ENCODE data around the gene TUBGCP2. TPM values are rescaled to one million over a fixed set of nuclear protein-coding genes. Genes with fewer than 3 reads are reported as not detected.

The TUBGCP2 gene
- total and polyA plus RNA-seq, 9 of the 15 experiments (the other 6 are each of a cell fraction or from before 2014, with no cell fraction given) = 4.3 to 56.6 (median 28.4) TPM

DNA sequence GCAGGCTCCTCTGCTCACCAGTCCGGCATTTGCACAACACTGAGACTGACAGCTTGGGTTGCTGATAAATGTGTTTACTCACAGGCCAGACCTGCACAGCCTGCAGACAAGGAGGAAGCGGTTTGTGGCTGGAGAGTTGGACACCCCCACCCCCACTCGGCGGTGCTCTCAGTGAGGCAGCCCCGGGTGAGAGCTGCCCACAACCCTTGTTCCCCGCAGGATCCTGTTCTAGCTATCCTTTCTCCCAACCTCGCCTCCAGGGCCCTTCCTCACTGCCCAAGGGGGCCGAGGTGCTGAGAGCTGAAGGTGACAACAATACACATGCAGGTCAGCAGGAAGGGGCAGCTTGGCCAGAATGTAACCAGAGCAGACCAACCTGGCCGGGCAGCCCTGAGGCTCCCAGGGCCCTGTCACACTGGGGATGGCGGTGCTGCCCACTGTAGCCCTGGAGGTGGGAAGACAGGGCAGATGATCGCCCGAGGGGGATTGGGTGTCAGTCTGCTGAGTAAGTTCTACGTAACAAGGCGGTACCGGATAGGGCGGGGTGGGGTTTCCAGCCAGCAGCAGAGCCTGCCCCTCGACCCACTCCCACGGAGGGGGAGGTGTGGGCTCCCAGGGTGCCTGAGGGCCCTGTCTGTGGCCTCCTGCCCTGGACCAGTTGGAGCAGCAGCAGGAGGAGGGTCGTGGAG lies 30.0 kb downstream of the TUBGCP2 start (continued):
- 0 out of 2 replicates have a peak, but pooled peaks have one; percentile 39 for TF ChIP-seq JUND (IDR thresholded peaks at IDR 0.05; ENCODE audit: borderline replicate concordance, low read depth, low read length)
- TF ChIP-seq JUND (tag; IDR thresholded peaks at IDR 0.05; ENCODE audit: borderline replicate concordance, low read depth, low read length) = peak; percentile 18; the same call in 1 of the 3 replicates
- no peak for TF ChIP-seq NR3C1 (CRISPR knock-in tag; IDR thresholded peaks at IDR 0.05)
- TF ChIP-seq SIN3B (IDR thresholded peaks at IDR 0.05; ENCODE audit: low read depth) = 0 out of 2 replicates have a peak, but pooled peaks have one; percentile 22
- TF ChIP-seq MAFK (IDR thresholded peaks at IDR 0.05; ENCODE audit: low read length) = no peak
- TF ChIP-seq RNF219 (CRISPR knock-in tag; IDR thresholded peaks at IDR 0.05) = no peak
- no peak for TF ChIP-seq ZNF76 (CRISPR knock-in tag; IDR thresholded peaks at IDR 0.05; ENCODE audit: borderline replicate concordance)
- TF ChIP-seq NEUROD1 (IDR thresholded peaks at IDR 0.05; ENCODE audit: borderline replicate concordance, low read depth, low read length, partially characterized antibody) = peak; percentile 20
- no peak for TF ChIP-seq ZNF644 (tag; IDR thresholded peaks at IDR 0.05; ENCODE audit: low read depth)
- TF ChIP-seq PKNOX1 (IDR thresholded peaks at IDR 0.05) = peak; percentile 97
- TF ChIP-seq IRF9 (tag; IDR thresholded peaks at IDR 0.05) = no peak
- TF ChIP-seq, protein P1, sequence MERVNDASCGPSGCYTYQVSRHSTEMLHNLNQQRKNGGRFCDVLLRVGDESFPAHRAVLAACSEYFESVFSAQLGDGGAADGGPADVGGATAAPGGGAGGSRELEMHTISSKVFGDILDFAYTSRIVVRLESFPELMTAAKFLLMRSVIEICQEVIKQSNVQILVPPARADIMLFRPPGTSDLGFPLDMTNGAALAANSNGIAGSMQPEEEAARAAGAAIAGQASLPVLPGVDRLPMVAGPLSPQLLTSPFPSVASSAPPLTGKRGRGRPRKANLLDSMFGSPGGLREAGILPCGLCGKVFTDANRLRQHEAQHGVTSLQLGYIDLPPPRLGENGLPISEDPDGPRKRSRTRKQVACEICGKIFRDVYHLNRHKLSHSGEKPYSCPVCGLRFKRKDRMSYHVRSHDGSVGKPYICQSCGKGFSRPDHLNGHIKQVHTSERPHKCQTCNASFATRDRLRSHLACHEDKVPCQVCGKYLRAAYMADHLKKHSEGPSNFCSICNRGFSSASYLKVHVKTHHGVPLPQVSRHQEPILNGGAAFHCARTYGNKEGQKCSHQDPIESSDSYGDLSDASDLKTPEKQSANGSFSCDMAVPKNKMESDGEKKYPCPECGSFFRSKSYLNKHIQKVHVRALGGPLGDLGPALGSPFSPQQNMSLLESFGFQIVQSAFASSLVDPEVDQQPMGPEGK (CRISPR knock-in tag; IDR thresholded peaks at IDR 0.05; ENCODE audit: borderline replicate concordance) = no peak
- no peak for TF ChIP-seq MXI1 (IDR thresholded peaks at IDR 0.05; ENCODE audit: low read depth, low read length)
- no peak for TF ChIP-seq MCM5 (IDR thresholded peaks at IDR 0.05; ENCODE audit: low read depth)
- no peak for TF ChIP-seq KAT8 (IDR thresholded peaks at IDR 0.05; ENCODE audit: low read depth)
- TF ChIP-seq, protein P2, sequence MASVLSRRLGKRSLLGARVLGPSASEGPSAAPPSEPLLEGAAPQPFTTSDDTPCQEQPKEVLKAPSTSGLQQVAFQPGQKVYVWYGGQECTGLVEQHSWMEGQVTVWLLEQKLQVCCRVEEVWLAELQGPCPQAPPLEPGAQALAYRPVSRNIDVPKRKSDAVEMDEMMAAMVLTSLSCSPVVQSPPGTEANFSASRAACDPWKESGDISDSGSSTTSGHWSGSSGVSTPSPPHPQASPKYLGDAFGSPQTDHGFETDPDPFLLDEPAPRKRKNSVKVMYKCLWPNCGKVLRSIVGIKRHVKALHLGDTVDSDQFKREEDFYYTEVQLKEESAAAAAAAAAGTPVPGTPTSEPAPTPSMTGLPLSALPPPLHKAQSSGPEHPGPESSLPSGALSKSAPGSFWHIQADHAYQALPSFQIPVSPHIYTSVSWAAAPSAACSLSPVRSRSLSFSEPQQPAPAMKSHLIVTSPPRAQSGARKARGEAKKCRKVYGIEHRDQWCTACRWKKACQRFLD (CRISPR knock-in tag; IDR thresholded peaks at IDR 0.05) = no peak; the same call in 1 of the 2 replicates
- TF ChIP-seq, protein P3, sequence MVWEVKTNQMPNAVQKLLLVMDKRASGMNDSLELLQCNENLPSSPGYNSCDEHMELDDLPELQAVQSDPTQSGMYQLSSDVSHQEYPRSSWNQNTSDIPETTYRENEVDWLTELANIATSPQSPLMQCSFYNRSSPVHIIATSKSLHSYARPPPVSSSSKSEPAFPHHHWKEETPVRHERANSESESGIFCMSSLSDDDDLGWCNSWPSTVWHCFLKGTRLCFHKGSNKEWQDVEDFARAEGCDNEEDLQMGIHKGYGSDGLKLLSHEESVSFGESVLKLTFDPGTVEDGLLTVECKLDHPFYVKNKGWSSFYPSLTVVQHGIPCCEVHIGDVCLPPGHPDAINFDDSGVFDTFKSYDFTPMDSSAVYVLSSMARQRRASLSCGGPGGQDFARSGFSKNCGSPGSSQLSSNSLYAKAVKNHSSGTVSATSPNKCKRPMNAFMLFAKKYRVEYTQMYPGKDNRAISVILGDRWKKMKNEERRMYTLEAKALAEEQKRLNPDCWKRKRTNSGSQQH (CRISPR knock-in tag; IDR thresholded peaks at IDR 0.05) = no peak
- TF ChIP-seq ZNF134 (CRISPR knock-in tag; conservative IDR thresholded peaks at IDR 0.05) = no peak
- peak; percentile 49; the same call in 1 of the 2 replicates for TF ChIP-seq TAL1 (IDR thresholded peaks at IDR 0.05)
